Measurements from ENCODE around the gene ATCAY.

DNA sequence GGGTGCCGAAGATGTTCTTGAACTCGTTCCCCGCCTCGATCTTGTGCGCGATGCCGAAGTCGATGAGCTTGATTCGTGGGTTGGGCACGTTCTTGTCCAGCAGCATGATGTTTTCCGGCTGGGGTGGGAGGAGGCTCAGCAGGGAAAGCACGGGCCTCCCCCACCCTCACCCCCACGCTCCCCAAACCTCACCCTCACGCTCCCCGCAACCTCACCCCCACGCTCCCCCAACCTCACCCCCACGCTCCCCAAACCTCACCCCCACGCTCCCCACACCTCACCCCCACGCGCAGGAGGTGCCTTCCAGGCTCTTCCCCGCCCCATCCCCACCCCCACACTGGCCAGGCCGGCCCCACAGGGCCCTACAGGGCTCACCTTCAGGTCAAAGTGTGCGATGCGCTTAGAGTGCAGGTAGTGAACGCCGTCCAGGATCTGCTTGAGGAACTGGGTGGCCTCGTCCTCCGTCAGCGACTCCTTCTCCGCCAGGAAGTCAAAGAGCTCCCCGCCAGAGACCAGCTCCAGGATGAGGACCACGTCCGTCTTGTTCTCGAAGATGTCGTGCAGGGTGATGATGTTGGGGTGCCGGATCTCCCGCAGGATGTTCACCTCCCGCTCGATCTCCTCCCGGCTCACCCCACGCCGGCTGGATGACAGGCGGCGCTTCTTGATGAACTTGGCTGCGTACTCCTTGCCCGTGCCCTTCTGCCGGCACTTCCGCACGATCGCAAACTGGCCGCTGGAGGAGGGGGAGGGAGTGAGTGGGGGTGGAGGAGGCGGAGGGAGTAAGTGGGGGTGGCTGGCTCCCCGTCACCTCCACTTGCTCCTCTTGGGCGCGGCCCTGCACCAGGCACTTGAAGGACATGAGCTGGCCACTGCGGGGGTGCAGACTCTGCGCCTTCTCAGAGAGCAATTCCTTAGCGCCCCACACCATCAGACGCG lies 84.0 kb downstream of the ATCAY start:
- TF ChIP-seq MAX (IDR thresholded peaks at IDR 0.05) (no peak), NFIC (IDR thresholded peaks at IDR 0.05) (no peak), EGR1 (IDR thresholded peaks at IDR 0.05) (no peak), RAD21 (IDR thresholded peaks at IDR 0.05; ENCODE audit: low read depth) (no peak), TEAD4 (IDR thresholded peaks at IDR 0.05) (no peak), EP300 (IDR thresholded peaks at IDR 0.05; ENCODE audit: borderline replicate concordance) (no peak)
- TF ChIP-seq, protein P1, sequence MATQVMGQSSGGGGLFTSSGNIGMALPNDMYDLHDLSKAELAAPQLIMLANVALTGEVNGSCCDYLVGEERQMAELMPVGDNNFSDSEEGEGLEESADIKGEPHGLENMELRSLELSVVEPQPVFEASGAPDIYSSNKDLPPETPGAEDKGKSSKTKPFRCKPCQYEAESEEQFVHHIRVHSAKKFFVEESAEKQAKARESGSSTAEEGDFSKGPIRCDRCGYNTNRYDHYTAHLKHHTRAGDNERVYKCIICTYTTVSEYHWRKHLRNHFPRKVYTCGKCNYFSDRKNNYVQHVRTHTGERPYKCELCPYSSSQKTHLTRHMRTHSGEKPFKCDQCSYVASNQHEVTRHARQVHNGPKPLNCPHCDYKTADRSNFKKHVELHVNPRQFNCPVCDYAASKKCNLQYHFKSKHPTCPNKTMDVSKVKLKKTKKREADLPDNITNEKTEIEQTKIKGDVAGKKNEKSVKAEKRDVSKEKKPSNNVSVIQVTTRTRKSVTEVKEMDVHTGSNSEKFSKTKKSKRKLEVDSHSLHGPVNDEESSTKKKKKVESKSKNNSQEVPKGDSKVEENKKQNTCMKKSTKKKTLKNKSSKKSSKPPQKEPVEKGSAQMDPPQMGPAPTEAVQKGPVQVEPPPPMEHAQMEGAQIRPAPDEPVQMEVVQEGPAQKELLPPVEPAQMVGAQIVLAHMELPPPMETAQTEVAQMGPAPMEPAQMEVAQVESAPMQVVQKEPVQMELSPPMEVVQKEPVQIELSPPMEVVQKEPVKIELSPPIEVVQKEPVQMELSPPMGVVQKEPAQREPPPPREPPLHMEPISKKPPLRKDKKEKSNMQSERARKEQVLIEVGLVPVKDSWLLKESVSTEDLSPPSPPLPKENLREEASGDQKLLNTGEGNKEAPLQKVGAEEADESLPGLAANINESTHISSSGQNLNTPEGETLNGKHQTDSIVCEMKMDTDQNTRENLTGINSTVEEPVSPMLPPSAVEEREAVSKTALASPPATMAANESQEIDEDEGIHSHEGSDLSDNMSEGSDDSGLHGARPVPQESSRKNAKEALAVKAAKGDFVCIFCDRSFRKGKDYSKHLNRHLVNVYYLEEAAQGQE (IDR thresholded peaks at IDR 0.05; ENCODE audit: low read depth), result no peak
